Measurements from ENCODE around the gene B3GALT6.

The B3GALT6 gene

GRCh38 chr1:1212780-1213344 lies 19.2 kb upstream of the B3GALT6 start:
- H3K4me1 ChIP-seq (ENCODE audit: low read length), result no peaks in the 10 kb centered on the region
- H3K4me2 ChIP-seq (ENCODE audit: low read depth, low read length), result no peak overlapping the region
- H4K20me1 ChIP-seq (ENCODE audit: insufficient read depth, low read length), result no peaks in the 10 kb centered on the region
- H3F3A ChIP-seq (ENCODE audit: insufficient read depth, low read length), result 0 out of 2 replicates have a peak, but pooled peaks cover 2% of the 10 kb centered on the region
- no peaks in the 10 kb centered on the region for H3K36me3 ChIP-seq (replicated peaks; ENCODE audit: insufficient read depth, low read length)
- no peaks in the 10 kb centered on the region for H3K9me2 ChIP-seq (replicated peaks; ENCODE audit: insufficient read depth, low read length)
- peaks cover 44% of the 10 kb centered on the region for H3K27me3 ChIP-seq (replicated peaks; ENCODE audit: insufficient read depth, low read length)
- no peak overlapping the region for H3K27ac ChIP-seq (ENCODE audit: low read length)
- no peak for DNase-seq
- H3K9me3 ChIP-seq (replicated peaks; ENCODE audit: insufficient read depth, low read length), result no peaks in the 10 kb centered on the region
- no peak for TF ChIP-seq CTCF (IDR thresholded peaks at IDR 0.05; ENCODE audit: low read length)
- TF ChIP-seq EZH2phosphoT487 (IDR thresholded peaks at IDR 0.05; ENCODE audit: low read length), result no peak
- no peak for TF ChIP-seq EZH2 (optimal IDR thresholded peaks at IDR 0.05; ENCODE audit: low read depth, low read length)
- H3K9ac ChIP-seq (ENCODE audit: low read length), result no peak overlapping the region
- H2AFZ ChIP-seq (ENCODE audit: low read length), result no peak overlapping the region
- H3K79me2 ChIP-seq (ENCODE audit: low read length), result no peaks in the 10 kb centered on the region
- H3K4me3 ChIP-seq (ENCODE audit: low read length), result no peak overlapping the region

GRCh38 chr1:1213345-1214265 lies 18.4 kb upstream of the B3GALT6 start, which contains the start of gene TNFRSF4:
TSS of gene TNFRSF4 (minus strand) at chr1:1214153. CDS start at chr1:1214127, 26 bp downstream.
- H3K4me1 ChIP-seq (ENCODE audit: low read length), result no peaks in the 10 kb centered on the region
- no peak for TF ChIP-seq EZH2phosphoT487 (IDR thresholded peaks at IDR 0.05; ENCODE audit: low read length)
- no peak for TF ChIP-seq CTCF (IDR thresholded peaks at IDR 0.05; ENCODE audit: low read length)
- no peak for TF ChIP-seq EZH2 (optimal IDR thresholded peaks at IDR 0.05; ENCODE audit: low read depth, low read length)
- peaks cover 38% of the 10 kb centered on the region for H3K27me3 ChIP-seq (replicated peaks; ENCODE audit: insufficient read depth, low read length)
- H4K20me1 ChIP-seq (ENCODE audit: insufficient read depth, low read length), result no peaks in the 10 kb centered on the region
- H3K9me2 ChIP-seq (replicated peaks; ENCODE audit: insufficient read depth, low read length), result no peaks in the 10 kb centered on the region
- no peak within 1 kb of the TSS for H2AFZ ChIP-seq (ENCODE audit: low read length)
- H3K36me3 ChIP-seq (replicated peaks; ENCODE audit: insufficient read depth, low read length), result no peaks in the 10 kb centered on the region
- H3K9me3 ChIP-seq (replicated peaks; ENCODE audit: insufficient read depth, low read length), result no peaks in the 10 kb centered on the region
- H3K9ac ChIP-seq (ENCODE audit: low read length), result no peak within 1 kb of the TSS
- no peak within 1 kb of the TSS for H3K4me3 ChIP-seq (ENCODE audit: low read length)
- H3K4me2 ChIP-seq (ENCODE audit: low read depth, low read length), result no peak within 1 kb of the TSS
- no peak within 1 kb of the TSS for H3K27ac ChIP-seq (ENCODE audit: low read length)
- no peak for DNase-seq
- no peaks in the 10 kb centered on the region for H3K79me2 ChIP-seq (ENCODE audit: low read length)
- 0 out of 2 replicates have a peak, but pooled peaks cover 2% of the 10 kb centered on the region for H3F3A ChIP-seq (ENCODE audit: insufficient read depth, low read length)

- no peaks in the 10 kb centered on the region for H3K9me3 ChIP-seq (replicated peaks; ENCODE audit: insufficient read depth, low read length)
- H3K27ac ChIP-seq (ENCODE audit: low read length), result no peak overlapping the region
- no peaks in the 10 kb centered on the region for H3K9me2 ChIP-seq (replicated peaks; ENCODE audit: insufficient read depth, low read length)
- no peak overlapping the region for H2AFZ ChIP-seq (ENCODE audit: low read length)
- no peaks in the 10 kb centered on the region for H3K4me1 ChIP-seq (ENCODE audit: low read length)
- H3K36me3 ChIP-seq (replicated peaks; ENCODE audit: insufficient read depth, low read length), result no peaks in the 10 kb centered on the region
- H3K9ac ChIP-seq (ENCODE audit: low read length), result no peak overlapping the region
- H3K27me3 ChIP-seq (replicated peaks; ENCODE audit: insufficient read depth, low read length), result peaks cover 24% of the 10 kb centered on the region
- H3K4me2 ChIP-seq (ENCODE audit: low read depth, low read length), result no peak overlapping the region
- H3F3A ChIP-seq (ENCODE audit: insufficient read depth, low read length), result 0 out of 2 replicates have a peak, but pooled peaks cover 2% of the 10 kb centered on the region
- no peak for DNase-seq
- no peaks in the 10 kb centered on the region for H4K20me1 ChIP-seq (ENCODE audit: insufficient read depth, low read length)
- H3K4me3 ChIP-seq (ENCODE audit: low read length), result no peak overlapping the region
- H3K79me2 ChIP-seq (ENCODE audit: low read length), result no peaks in the 10 kb centered on the region
- no peak for TF ChIP-seq EZH2phosphoT487 (IDR thresholded peaks at IDR 0.05; ENCODE audit: low read length)
Measured at GRCh38 chr1:1215080-1215676, 16.9 kb upstream of the B3GALT6 start.
